HG03175 (cell line): Measurements from ENCODE around the gene CCDC146.
"Not testable (repeated sequence)": the region's sequence is repeated elsewhere in the genome, so short reads cannot be mapped to it uniquely, and the experiment has no call there.

ENCODE experiments used
- ATAC-seq: cut with Tn5 transposase; IDR thresholded peaks from one replicate; pipeline ENCODE4 v1.9.1; 2021; ENCODE audit warnings: mild to moderate bottlenecking, moderate library complexity; ENCODE audit not compliant: unreplicated experiment

CCDC146 gene

DNA sequence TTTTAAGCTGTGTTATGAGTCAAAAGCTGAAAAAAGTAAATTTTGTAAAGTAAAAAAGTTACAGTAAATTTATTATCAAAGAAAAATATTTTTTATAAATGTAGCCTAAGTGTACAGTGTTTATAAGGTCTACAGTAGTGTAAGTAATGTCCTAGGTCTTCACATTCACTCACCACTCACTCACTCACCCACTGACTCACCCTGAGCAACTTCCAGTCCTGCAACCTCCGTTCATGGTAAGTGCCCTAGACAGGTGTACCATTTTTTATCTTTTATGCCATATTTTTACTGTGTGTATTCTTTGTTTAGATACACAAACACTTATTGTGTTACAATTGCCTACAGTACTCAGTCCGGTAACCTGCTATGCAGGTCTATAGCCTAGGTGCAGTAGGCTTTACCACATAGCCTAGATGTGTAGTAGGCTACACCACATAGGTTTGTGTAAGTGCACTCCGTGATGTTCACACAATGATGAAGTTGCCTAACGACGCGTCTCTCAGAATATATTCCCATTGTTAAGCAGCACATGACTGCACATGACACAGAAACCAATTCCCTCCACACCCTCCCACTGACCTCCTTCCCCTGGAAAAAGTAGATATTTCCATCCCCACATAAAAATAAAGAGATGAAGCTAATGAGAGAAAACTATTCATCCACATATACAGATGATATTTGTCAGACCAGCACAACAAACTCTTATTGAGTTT lies 122.0 kb downstream of the CCDC146 start:
- no peak for ATAC-seq

DNA sequence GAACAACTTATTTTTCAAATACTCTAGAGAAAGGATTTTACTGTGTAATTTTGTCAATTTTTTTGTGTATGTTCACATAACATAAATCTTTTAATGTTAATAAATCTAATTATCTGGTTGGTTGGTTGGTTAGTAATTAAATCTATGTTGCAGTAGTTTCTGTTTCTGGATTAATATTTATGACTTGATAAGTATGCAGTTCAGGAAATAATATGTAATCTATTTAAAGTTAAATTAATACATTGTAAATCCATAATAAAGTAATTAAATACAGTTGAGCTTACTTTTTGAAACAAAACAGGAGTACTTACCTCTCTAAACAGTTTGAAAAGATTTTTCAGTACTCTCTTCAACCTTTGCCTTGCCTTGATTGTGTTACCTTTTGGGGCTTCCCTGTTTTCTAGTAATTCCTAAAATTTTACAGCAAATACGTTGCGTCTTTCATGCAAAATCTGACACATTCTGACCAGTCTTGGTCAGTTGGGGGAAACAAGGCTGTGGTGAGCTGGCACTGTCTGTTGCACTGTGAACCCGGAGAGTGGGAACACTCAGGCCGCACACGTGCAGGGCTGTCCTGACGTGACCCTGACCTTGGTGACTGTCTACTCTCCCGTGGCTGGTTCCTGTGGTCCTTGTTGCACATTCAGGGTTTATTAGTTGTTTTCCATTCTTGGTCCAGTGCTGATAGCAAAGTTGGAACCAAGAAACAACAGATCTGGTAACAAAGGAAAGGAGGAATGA lies 122.8 kb downstream of the CCDC146 start:
- ATAC-seq: no peak

DNA sequence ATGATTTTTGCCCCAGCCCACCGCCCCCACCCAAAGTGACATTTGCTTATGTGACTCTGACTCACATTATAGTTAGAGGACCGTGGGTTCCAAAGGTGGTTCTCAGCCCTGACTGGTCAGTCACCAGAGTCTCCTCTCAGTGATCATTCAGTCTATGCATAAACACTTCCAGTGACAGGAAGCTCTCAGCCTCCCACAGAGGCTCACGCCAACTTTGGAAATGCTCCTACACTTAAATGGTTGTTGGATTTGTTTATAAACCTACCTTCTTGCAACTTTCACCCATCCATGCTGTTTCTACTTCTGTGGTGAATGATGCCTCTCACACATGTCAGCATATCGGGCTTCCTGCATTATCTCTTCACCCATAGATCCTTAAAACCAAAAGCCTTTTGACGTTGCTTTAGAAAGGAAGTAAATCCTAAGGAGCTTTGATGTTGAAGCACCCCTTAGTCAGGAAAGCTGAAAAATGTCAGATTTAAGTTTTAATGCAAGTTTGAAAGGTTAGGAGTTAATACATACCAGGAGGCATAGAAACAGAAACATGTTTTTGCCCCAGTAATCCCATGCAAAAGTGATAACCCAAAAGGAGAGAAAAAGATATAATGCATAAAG lies 123.7 kb downstream of the CCDC146 start:
- no peak for ATAC-seq

DNA sequence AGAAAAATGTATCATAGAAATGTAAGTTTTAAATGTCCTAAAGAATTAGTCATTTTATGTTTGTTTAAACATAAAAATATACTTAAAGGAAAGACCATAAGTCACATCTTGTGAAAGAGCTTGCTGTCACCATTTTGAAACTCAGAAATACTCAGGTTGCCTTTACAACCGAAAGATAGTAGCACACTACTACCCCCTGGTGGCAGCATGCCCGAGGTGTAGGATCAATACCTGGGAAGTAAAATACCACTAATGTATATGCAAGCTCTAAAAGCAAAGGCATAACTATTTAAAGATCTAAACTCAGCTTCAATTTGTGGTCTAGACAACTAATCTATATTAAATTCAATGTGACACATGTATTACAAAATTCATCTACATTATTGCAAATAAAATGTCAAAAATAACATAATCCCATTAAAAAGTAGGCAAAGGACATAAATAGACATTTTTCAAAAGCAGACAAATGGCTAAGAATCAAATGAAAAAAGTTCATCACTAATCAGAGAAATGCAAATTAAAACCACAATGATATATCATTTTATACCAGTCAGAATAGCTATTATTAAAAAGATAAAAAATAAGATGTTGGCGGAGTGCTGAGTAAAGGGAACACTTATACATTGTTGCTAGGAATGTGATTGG lies 124.9 kb downstream of the CCDC146 start:
- ATAC-seq: peak; percentile 76

DNA sequence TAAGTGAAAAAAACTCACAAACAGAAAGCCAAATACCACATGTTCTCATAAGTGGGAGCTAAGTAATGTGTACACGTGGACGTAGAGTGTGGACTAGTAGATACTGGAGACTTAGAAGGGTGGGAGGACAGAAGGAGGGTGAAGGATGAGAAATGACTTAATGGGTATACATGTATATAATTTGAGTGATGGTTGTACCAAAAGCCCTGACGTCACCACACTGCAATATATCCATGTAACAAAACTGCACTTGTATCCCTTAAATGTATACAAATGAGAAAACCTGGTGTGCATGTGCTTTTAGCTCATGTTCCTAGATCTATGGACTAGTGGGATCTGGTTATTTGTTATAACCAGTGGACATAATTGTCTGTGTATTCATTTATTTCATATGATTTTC lies 125.7 kb downstream of the CCDC146 start:
- no peak for ATAC-seq

DNA sequence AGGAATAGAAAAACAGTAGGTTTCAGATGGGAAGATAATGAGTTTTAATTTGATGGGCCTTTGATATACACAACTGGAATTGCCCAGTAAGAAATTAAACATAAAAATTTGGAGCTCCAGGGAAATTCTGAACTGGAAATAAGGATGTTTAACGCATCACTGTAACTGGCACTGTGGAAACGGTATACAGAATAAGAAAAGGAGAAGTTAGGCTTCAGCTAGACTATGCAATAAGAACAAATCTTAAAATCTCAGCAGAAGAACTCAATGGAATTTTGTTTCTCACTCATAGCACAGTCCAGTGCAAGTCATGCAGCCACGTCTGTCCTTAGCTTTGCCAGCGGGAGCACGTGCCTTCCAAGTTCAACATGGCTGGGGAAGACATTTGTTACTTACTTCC lies 130.1 kb downstream of the CCDC146 start:
- no peak for ATAC-seq

DNA sequence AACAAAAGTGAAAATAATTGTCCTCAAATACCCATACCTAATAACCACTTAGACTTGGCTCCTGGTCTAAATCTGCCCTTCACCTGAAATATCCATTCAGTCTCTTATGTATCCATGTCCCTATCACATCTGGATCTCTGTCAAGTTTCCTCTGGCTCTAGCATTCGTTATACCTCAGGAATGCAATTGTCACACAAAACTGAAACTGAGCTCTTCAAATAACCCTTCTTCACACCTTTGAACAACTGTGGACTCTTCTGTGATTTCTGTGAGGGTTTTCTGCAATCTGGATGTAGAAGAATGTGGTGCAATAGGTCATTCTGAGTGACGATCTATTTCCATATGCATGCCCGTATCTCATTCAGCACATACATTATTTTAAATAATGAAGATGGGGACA lies 130.7 kb downstream of the CCDC146 start:
- ATAC-seq: no peak

DNA sequence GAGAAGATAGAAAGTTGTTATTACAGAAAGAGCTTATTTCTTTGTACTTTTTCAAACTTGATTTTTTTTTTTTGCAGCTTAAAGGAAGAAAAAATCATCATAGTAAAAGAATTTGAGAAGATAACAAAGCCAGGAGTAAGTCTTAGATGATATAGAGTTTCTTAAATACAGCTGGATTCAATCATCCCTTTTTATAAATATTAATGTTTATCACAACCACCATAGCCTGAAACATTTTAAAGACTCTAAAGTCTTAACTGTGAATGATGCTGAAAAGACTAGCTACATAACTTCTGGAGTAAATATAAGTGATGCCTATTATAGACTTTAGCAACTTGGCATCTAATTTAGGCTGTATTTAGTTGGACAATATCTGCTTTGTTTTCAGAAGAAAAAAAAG lies 132.0 kb downstream of the CCDC146 start:
- ATAC-seq: no peak

DNA sequence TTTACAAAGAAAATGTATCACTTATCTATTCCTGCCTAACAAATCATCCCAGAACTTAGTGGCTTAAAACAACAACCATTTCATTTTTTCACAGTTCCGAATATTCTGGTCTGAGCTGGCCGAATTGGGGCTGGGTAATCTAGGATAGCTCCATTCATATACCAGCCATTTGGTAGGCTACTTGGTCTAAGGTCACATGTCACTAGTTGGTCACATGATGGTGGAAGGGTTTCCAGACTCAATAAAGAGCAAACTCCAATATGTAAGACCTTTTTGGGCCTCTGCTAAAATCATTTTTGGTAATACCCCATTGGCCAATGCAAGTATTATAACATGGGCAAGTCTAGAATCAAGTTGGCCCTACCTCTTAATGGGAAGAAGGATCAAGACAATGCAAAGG lies 132.5 kb downstream of the CCDC146 start:
- no peak for ATAC-seq

DNA sequence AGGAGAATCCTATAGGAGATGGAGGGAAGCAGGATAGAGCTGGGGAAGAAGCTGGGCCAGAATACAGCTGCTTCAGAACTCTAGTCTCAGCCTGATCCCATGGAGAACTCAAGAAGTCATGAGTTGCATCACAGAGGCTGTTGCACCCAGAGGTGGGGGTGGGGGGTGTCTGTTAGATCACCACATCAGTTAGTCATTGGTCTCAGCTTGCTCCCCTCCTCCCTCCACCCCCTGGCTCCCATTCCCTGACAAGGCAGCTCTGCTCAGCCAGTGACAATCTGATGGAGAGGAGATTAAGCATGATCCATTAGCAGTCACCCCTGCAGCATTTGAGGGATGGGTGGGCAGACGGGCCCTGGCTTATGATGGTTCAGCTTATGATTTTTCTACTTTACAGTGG lies 135.6 kb downstream of the CCDC146 start:
- ATAC-seq: no peak

DNA sequence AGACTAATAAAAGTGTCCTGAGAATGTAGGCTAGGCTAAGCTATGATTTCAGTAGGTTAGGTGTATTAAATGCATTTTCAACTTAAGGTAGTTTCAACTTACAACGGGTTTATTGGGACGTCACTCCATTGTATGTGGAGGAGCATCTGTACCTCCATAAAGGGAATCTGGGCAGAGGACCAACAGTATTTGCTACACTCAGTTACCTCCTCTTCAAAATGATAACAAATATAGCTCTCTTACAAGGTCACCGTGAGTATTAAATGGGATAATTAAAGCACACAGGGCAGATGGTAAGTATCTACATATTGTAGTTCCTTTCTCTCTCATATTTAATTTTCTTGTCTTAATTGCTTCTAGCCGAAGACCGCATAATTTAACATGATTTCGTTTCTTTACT lies 136.2 kb downstream of the CCDC146 start:
- no peak for ATAC-seq

DNA sequence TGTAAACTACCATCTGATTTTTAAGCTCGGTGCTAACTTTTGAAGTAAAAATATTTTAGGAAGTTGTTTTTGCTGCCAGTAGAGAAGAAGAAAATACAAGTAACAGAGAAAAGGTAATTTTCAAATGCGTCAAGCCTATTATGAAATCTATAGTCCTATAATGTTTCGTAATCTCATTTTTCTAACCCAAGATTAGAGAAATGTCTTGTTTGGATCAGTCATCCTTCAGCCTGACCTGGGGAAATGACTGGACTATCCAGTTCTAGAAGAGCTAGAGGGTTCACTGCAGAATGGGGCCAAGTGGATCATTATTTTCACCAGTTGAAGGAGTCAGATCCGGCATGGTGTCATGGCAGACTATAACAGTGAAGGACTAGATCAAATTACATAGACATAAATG lies 139.9 kb downstream of the CCDC146 start:
- ATAC-seq: no peak

DNA sequence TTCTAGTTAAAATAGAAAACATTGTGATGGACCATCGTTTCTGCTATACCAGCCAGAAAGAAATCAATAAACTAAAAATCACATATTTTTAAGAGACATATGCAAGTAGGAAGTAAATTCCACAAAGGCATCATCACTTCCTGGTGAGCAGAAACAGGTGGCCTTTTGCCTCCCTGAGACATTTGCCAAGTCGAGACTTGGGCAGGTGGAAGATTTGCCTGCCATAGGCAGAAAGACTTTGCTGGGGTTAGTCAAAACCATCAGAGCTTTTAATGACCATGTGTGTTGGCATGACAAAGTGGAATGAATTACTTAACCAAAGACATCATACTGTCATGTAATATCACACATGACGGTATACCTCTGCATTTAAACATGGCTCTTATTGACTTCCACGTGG lies 143.3 kb downstream of the CCDC146 start:
- ATAC-seq: no peak

DNA sequence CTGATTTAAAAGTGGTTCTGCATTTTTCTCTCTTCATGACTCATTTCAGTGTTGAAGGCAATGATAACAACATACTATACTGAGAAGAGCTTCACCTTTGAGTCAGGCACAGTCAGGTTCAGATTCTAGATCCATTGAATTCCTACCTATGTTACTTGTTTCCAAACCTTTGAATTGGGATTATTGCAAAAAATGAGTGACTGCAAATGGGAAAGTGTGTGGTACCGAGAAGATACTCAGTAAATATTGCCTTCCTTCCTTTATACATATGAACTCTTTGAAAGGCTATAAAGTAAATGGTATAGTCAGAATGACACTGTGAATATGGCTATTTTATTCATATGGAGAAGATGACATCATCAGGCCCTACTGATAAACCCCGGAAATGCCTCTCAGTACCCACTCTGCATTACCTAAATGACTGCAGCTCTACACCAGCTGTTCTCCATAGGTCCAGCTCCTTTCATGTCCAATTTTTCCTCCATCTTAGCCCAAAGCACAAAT lies 143.9 kb downstream of the CCDC146 start:
- ATAC-seq: peak; percentile 86

DNA sequence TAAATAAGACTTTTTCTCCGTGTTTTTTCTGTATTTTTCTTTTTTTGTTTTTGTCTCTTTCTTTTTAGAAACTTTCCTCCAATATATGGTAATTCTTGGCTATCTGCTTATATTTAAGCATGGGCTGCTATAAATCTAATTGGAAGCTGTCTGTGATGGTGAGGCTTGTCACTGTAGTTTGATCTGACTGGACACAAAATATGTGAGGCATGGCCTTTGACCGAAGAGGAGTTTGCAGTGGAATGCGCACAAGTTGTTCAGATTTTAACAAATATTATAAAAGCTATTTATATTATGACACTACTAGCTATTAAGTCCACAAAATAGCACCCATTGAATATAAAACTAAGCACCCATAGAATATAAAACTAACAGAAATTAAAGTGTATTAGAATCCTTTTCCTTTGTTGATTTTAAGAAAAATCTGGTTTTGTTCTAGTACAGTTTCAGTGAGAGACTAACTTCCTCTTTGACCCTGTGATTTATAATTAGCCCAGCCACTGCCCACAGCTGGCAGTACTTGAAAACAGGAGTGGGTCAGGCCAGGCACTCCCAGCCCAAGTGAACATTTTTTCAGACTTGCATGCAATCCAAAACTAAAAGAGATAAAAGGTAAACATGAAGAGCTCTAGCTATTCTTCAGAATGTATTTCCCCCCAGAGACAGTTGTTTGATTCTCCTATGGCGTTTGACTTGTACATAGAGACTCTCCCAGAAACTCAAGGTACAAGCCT lies 147.1 kb downstream of the CCDC146 start:
- ATAC-seq: peak; percentile 66

DNA sequence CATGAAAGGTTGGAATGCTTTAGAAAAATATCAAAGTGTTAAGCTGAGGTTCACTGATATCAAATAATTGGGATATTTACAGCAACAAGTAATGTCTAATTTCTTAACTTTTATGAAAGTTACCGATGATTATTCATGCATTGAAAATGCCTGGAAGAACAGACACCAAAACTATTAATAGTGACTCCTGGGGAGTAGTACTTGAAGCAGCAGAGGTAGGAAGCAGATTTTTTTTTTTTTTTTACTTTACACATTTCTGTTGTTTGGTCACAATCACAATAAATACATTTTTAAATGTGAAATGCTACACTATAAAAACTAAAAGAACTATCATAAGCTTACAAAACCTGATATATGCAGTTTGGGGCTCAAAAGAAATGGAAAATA lies 147.7 kb downstream of the CCDC146 start:
- no peak for ATAC-seq

DNA sequence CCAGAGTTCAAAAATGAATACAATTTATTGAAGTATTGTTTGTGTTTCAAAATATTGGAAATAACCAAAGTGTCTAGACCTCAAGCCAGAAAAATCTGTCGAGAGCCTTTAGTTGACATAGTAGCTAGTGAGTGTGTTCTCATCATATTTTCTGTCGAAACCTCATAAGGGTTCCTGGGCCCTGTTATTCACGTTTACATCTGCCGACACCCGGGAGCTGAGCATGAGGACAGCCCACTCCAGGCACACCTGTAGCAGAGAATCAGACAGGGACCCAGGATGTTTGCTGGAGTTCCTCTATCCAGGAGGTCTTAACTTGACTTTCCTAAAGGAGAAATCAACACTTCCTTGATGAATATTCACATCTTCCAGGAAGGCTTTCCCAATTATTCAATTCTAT lies 149.4 kb downstream of the CCDC146 start:
- ATAC-seq: no peak

DNA sequence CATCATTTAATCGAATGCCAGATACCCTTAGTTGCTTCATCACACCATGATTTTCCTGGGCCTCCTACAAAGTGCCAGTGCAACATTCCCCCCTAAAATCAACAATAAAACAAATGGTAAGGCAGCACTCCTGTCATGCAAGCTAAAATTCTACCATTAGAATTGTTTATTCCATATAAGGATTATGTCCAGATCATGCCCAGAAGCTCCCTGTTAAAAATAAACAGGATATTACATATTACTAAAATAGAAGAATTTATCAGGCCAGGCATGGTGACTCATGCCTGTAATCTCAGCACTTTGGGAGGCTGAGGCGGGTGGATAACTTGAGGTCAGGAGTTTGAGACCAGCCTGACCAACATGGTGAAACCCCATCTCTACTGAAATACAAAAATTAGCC lies 153.2 kb downstream of the CCDC146 start:
- not testable (repeated sequence) for ATAC-seq

DNA sequence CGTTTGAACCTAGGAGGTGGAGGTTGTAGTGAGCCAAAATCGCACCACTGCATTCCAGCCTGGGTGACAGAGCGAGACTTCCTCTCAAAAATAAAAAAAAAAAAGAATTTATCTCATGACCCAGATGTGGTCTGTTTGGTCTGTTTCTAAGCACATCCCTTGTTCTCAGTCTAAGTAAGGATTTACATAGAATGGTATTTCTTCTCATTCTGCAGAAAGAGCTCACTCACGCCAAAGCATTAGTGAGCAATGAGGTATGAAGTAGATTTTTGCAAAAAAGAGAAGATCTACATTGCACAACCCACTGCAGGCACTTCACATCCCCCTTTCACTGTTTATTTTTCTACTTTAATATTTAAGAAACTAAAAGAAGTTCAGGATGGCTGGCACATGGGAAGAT lies 153.7 kb downstream of the CCDC146 start:
- ATAC-seq: no peak

DNA sequence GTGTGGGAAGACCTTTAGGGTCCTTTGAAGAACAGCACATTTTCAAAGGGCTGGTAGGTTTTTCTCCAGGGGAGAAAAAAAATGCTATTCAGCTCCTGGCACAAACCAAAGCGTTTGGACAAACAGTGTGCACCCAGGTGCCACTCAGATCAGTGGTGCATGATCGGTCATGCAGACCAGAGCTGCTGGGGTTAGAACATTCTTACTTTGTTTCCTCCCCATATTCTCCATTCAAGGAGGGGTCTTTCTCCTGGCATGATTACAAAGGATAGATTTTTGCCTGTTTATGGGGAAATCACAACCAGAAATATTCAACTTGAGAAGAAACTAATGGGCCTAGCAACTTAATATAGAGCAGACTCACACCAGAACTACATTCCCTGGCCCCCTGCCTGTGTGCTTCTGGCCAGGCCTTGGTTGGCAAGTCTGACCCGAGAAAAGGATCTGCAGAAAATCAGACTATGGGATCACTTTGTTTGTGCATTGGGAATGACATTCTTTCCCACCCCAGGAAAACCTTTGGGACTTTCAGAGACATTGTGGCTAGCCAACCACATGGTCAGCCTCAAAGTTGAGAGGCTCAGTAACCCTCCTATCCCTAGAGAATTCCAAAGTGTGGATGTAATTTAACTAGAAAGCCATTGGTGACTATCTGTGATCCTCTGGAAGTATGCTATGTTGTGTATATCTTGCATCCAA lies 159.5 kb downstream of the CCDC146 start:
- ATAC-seq: no peak
